HUES48 (cell line): ENCODE data around the gene CRELD2.

Experiments used
- H3K27ac ChIP-seq: one replicate; pipeline ENCODE4 v1.7.0; 2013; ENCODE audit warnings: low read depth, low read length, inconsistent platforms
- H3K27me3 ChIP-seq: 2 replicates; pipeline ENCODE4 v1.6.1; 2013; ENCODE audit warnings: mild to moderate bottlenecking, low read length; ENCODE audit not compliant: control insufficient read depth, insufficient read depth
- H3K36me3 ChIP-seq: 2 replicates; pipeline ENCODE4 v1.6.1; 2013; ENCODE audit warnings: low read length; ENCODE audit not compliant: control insufficient read depth, insufficient read depth
- H3K4me1 ChIP-seq: 2 replicates; pipeline ENCODE4 v1.6.1; 2013; ENCODE audit warnings: mild to moderate bottlenecking, low read length; ENCODE audit not compliant: control insufficient read depth, insufficient read depth
- H3K4me3 ChIP-seq: 2 replicates; pipeline ENCODE4 v1.5.1; 2013; ENCODE audit warnings: mild to moderate bottlenecking, low read depth, low read length
- H3K9ac ChIP-seq: 2 replicates; pipeline ENCODE4 v1.6.1; 2013; ENCODE audit warnings: mild to moderate bottlenecking, low read depth, low read length, moderate library complexity
- H3K9me3 ChIP-seq: 2 replicates; pipeline ENCODE4 v1.6.1; 2013; ENCODE audit warnings: low read length; ENCODE audit not compliant: control insufficient read depth, insufficient read depth

CRELD2 gene

GRCh38 chr22:49917974-49918910, at the start of gene CRELD2, which contains the start of gene ALG12:
CRELD2 (plus strand) TSS chr22:49918634; CDS start chr22:49918770, 136 bp downstream.
ALG12 (minus strand) TSS chr22:49918438; CDS start chr22:49913765, 4,673 bp downstream.
- Histone ChIP-seq H3K9ac (peak within 1 kb of the TSS; percentile 86), H3K27me3 (no peaks in the 10 kb centered on the region), H3K4me1 (peaks cover 4% of the 10 kb centered on the region; the same call in 1 of the 2 replicates), H3K36me3 (peaks cover 18% of the 10 kb centered on the region), H3K27ac (peak within 1 kb of the TSS; percentile 97), H3K9me3 (no peaks in the 10 kb centered on the region), H3K4me3 (peak within 1 kb of the TSS; percentile 92)

- H3K4me3 ChIP-seq = no peak overlapping the region
- no peak overlapping the region for H3K9ac ChIP-seq
- peaks cover 11% of the 10 kb centered on the region; the same call in 1 of the 2 replicates for H3K9me3 ChIP-seq
- H3K27me3 ChIP-seq = no peaks in the 10 kb centered on the region
- no peak overlapping the region for H3K27ac ChIP-seq
- no peaks in the 10 kb centered on the region; the same call in 1 of the 2 replicates for H3K36me3 ChIP-seq
- 0 out of 2 replicates have a peak, but pooled peaks cover 5% of the 10 kb centered on the region for H3K4me1 ChIP-seq
Observed at GRCh38 chr22:49869086-49869830, 49.2 kb upstream of the CRELD2 start.

- Histone ChIP-seq H3K4me1 (0 out of 2 replicates have a peak, but pooled peaks cover 5% of the 10 kb centered on the region), H3K36me3 (no peaks in the 10 kb centered on the region; the same call in 1 of the 2 replicates), H3K27ac (no peak overlapping the region), H3K4me3 (no peak overlapping the region), H3K9me3 (peaks cover 11% of the 10 kb centered on the region; the same call in 1 of the 2 replicates), H3K27me3 (no peaks in the 10 kb centered on the region), H3K9ac (no peak overlapping the region)
Observed at GRCh38 chr22:49869845-49870712, 48.4 kb upstream of the CRELD2 start.

- Histone ChIP-seq H3K4me1 (0 out of 2 replicates have a peak, but pooled peaks cover 5% of the 10 kb centered on the region), H3K4me3 (no peak overlapping the region), H3K36me3 (no peaks in the 10 kb centered on the region; the same call in 1 of the 2 replicates), H3K9ac (no peak overlapping the region), H3K27ac (no peak overlapping the region), H3K9me3 (peaks cover 6% of the 10 kb centered on the region; the same call in 1 of the 2 replicates), H3K27me3 (no peaks in the 10 kb centered on the region)
Observed at GRCh38 chr22:49871482-49871881, 47.0 kb upstream of the CRELD2 start.

- peaks cover 6% of the 10 kb centered on the region; the same call in 1 of the 2 replicates for H3K9me3 ChIP-seq
- H3K9ac ChIP-seq = no peak overlapping the region
- H3K27ac ChIP-seq = no peak overlapping the region
- no peak overlapping the region for H3K4me3 ChIP-seq
- H3K27me3 ChIP-seq = no peaks in the 10 kb centered on the region
- no peaks in the 10 kb centered on the region; the same call in 1 of the 2 replicates for H3K36me3 ChIP-seq
- H3K4me1 ChIP-seq = no peaks in the 10 kb centered on the region
Observed at GRCh38 chr22:49872347-49872746, 46.1 kb upstream of the CRELD2 start.

GRCh38 chr22:49873228-49873940, 45.0 kb upstream of the CRELD2 start:
- 0 out of 2 replicates have a peak, but pooled peaks cover 2% of the 10 kb centered on the region for H3K36me3 ChIP-seq
- H3K4me1 ChIP-seq = no peaks in the 10 kb centered on the region
- H3K27ac ChIP-seq = no peak overlapping the region
- no peak overlapping the region for H3K9ac ChIP-seq
- H3K27me3 ChIP-seq = no peaks in the 10 kb centered on the region
- no peak overlapping the region for H3K4me3 ChIP-seq
- H3K9me3 ChIP-seq = peaks cover 6% of the 10 kb centered on the region; the same call in 1 of the 2 replicates

- no peak overlapping the region for H3K4me3 ChIP-seq
- H3K4me1 ChIP-seq = peaks cover 3% of the 10 kb centered on the region; the same call in 1 of the 2 replicates
- H3K27ac ChIP-seq = no peak overlapping the region
- 0 out of 2 replicates have a peak, but pooled peaks cover 2% of the 10 kb centered on the region for H3K36me3 ChIP-seq
- H3K9me3 ChIP-seq = no peaks in the 10 kb centered on the region
- H3K27me3 ChIP-seq = no peaks in the 10 kb centered on the region
- no peak overlapping the region for H3K9ac ChIP-seq
Observed at GRCh38 chr22:49877642-49878041, 40.8 kb upstream of the CRELD2 start.

- Histone ChIP-seq H3K9me3 (no peaks in the 10 kb centered on the region), H3K36me3 (0 out of 2 replicates have a peak, but pooled peaks cover 3% of the 10 kb centered on the region), H3K27me3 (no peaks in the 10 kb centered on the region), H3K9ac (no peak overlapping the region), H3K4me3 (no peak overlapping the region), H3K27ac (no peak overlapping the region), H3K4me1 (peaks cover 3% of the 10 kb centered on the region; the same call in 1 of the 2 replicates)
Observed at GRCh38 chr22:49878206-49878605, 40.2 kb upstream of the CRELD2 start.

GRCh38 chr22:49879871-49880270, 38.6 kb upstream of the CRELD2 start:
- Histone ChIP-seq H3K9me3 (no peaks in the 10 kb centered on the region), H3K9ac (no peak overlapping the region), H3K4me3 (no peak overlapping the region), H3K27ac (peak overlapping the region; percentile 38), H3K4me1 (peaks cover 3% of the 10 kb centered on the region; the same call in 1 of the 2 replicates), H3K36me3 (peaks cover 19% of the 10 kb centered on the region), H3K27me3 (no peaks in the 10 kb centered on the region)
